GM19455 (cell line): Measurements from ENCODE around the gene UBTD1.
"Not testable (repeated sequence)": the region's sequence is repeated elsewhere in the genome, so short reads cannot be mapped to it uniquely, and the experiment has no call there.

Source experiments
- ATAC-seq: cut with Tn5 transposase; IDR thresholded peaks from one replicate; pipeline ENCODE4 v1.9.1; 2021; ENCODE audit not compliant: unreplicated experiment

UBTD1 gene

GRCh38 chr10:97514344-97514743 lies 15.6 kb downstream of the UBTD1 start:
- ATAC-seq: no peak

DNA sequence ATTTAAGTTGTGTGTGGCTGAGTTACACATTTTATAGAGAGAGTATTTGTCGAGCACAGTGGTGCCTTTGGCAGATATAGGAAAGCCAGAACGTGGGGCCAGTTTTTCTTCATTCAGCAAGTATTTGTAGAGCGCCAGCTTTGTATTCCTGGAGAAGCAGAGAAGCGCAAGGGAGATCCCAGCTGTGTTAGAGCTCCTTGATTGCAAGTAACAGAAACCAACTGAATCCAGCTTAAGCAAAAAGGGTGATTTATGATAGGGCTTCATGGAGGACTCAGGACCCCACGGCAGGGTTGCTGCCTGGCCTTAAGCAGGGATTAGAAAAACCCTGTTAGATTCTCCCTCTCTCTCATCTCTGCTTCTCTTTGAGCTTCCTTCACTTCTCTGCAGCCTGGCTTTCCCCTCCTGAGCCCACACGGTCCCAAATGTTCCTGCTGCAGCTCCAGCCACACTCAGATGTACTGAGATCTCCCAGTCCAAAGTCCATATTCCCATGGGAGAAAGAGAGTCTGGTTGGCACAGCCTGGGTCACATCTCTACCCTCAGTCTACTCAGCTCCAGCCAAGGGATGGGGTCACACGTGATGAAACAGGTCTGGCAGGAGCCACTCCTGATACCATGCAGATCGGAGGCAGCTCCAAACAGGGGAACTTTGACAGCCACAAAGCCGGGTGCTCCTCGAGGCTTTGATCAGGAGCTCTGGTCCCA lies 16.7 kb downstream of the UBTD1 start:
- ATAC-seq: no peak

DNA sequence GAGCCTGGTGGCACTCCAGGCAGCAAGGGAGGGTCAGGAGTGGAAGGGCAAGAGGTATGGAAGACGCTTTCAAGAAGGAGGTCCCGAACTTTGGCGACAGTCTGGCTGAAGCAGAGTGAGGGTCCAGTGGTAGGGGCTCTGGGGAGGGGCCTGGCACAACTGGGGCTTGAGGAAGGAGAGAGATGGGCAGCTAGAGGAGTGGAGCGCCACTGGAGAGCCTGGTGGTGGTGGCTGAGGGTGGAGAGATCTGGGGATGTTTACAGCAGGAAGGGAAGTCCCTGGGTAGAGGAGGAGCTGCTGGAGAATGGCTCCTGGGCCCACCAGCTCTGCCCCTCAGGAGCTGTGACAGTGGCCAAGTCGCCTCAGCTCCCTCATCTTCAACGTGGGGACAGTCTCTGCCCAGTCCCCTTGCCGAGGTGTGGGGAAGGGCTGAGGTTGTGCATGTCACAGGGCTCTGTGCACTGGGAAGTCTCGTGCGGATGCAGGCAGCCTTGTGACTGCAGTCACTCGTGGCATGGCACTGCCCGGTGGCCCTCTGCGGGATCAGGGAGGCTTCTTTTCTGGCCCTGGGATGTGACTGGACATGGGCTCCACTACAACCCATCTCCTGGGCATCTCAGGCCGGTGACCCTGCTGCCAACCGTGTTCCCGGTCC lies 18.5 kb downstream of the UBTD1 start:
- ATAC-seq: no peak

- ATAC-seq: no peak
These were observed 19.1 kb downstream of the UBTD1 start for GRCh38 chr10:97517778-97518300.

- no peak for ATAC-seq
These were observed 19.7 kb downstream of the UBTD1 start for GRCh38 chr10:97518301-97519043.

DNA sequence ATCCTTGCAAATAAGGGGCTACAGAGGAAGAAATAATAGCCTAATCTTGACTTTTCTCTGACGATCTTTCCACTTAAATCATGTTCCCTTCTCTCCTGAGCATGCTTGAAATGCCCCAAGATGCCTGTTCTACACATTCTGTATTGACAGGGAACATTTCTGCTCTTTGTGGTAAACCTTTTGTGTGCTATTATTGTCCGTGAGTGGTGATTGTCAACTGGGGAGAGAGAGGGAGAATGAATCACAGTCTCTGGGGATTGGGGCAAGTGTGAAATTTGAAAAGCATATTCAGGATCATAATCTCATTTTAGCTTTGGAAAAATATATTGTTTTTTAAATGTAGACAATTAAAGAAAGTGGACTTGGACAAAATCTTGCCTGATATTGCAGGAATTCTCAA lies 20.6 kb downstream of the UBTD1 start:
- ATAC-seq: no peak

- no peak for ATAC-seq
These were observed 21.8 kb downstream of the UBTD1 start for GRCh38 chr10:97520520-97520919.

- ATAC-seq: no peak
These were observed 22.4 kb downstream of the UBTD1 start for GRCh38 chr10:97520978-97521761.

DNA sequence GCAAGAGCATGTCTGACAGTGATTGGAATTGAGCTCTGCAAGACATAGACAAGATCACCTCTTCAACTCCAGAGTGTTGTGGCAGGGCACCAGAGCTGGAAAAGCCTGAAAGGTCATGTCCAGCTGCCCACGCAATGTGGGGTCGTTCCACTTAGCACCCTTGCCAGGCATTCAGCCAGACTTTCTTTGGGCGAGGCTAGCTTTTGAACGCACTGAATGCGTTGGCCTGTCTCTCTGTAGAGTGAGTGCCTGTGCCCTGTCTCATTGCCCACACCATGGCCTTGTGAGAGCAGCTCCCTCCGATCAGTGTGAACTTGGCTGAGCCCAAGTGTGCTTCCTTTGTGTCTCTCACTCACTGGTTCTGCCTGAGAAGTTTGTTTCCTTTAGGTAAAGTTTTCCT lies 23.3 kb downstream of the UBTD1 start:
- ATAC-seq: no peak

DNA sequence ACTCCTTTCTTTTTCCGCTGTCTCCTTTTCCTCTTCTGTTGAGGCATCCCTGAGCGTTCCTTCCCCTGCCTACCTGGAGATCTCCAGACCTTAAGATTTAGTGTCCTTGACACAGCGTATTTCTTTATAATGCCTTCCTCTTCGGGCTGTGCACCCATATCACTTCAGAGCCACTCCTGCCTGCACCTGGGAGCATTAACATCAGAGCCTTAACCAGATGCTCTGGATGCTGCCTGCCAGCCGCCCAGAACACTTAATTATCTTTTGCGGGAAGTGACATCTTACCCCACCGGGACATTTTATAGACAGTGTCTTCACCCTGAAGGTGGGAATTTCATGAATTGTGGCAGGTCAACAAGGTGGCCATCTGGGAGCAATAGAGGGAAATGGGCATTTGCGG lies 24.2 kb downstream of the UBTD1 start:
- no peak for ATAC-seq

- no peak for ATAC-seq
These were observed 26.4 kb downstream of the UBTD1 start for GRCh38 chr10:97525086-97525485.

- no peak for ATAC-seq
These were observed 27.0 kb downstream of the UBTD1 start for GRCh38 chr10:97525683-97526110.

DNA sequence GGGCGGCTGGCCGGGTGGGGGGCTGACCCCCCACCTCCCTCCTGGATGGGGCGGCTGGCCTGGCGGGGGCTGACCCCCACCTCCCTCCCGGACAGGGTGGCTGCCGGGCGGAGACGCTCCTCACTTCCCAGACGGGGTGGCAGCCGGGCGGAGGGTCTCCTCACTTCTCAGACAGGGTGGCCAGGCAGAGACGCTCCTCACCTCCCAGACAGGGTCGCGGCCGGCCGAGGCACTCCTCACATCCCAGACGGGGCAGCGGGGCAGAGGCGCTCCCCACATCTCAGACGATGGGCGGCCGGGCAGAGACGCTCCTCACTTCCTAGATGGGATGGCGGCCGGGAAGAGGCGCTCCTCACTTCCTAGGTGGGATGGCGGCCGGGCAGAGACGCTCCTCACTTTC lies 30.2 kb downstream of the UBTD1 start:
- ATAC-seq: not testable (repeated sequence)

- ATAC-seq: no peak
These were observed 31.2 kb downstream of the UBTD1 start for GRCh38 chr10:97529685-97530465.

GRCh38 chr10:97531401-97531986 lies 32.8 kb downstream of the UBTD1 start:
- ATAC-seq: no peak

- ATAC-seq: no peak
These were observed 34.4 kb downstream of the UBTD1 start for GRCh38 chr10:97532935-97533671.

GRCh38 chr10:97533888-97534287 lies 35.2 kb downstream of the UBTD1 start:
- ATAC-seq: no peak

DNA sequence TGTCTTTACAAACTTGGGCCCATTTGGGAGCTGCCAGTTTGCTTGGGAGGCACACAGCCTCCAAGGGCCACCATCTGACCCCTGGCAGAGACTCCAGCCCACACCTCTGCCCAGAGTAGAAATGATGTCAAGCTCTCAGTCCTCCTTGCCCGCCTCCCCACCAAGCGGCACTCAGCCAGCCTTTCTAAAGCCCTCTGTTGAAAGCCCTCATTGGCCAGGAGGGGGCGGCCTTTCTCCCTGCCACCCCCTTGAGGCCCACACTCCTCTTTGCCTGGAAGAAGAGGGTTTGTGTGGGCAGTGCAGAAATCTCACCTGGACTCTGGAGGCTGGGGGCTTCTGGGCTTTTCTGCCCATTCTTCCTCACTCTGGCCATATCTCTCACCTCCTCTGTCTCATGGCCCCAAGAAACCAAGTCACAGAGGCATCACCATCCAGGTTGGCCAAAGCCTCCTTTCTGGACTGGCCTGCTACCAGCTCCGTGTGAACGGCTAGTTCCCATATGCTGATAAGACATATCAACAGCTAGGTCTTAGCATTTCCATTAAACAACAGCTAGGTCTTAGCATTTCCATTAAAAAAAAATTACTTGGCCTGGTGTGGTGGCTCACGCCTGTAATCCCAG lies 36.1 kb downstream of the UBTD1 start:
- ATAC-seq: no peak
